ENCODE data around the gene SPSB1.

- TF ChIP-seq, protein P1, sequence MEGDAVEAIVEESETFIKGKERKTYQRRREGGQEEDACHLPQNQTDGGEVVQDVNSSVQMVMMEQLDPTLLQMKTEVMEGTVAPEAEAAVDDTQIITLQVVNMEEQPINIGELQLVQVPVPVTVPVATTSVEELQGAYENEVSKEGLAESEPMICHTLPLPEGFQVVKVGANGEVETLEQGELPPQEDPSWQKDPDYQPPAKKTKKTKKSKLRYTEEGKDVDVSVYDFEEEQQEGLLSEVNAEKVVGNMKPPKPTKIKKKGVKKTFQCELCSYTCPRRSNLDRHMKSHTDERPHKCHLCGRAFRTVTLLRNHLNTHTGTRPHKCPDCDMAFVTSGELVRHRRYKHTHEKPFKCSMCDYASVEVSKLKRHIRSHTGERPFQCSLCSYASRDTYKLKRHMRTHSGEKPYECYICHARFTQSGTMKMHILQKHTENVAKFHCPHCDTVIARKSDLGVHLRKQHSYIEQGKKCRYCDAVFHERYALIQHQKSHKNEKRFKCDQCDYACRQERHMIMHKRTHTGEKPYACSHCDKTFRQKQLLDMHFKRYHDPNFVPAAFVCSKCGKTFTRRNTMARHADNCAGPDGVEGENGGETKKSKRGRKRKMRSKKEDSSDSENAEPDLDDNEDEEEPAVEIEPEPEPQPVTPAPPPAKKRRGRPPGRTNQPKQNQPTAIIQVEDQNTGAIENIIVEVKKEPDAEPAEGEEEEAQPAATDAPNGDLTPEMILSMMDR (IDR thresholded peaks at IDR 0.05): no peak
- TF ChIP-seq POLR2A (IDR thresholded peaks at IDR 0.05): no peak
Observed at GRCh38 chr1:9267352-9267686, 25.4 kb upstream of the SPSB1 start.

All from uterus (tissue), 2 donors.